Right cardiac atrium (tissue), 5 donors: ENCODE results near the gene RARA. TPM values are rescaled to one million over a fixed set of nuclear protein-coding genes. Genes with fewer than 3 reads are reported as not detected.

ENCODE experiments used
- ATAC-seq, 2 donors: fragments of 200-7000 bp; cut with Tn5 transposase; one replicate each; pipeline versions ENCODE4 v1.8.0 to v1.9.1; 2020; ENCODE audit warnings: moderate library complexity in 2 of 2, mild to moderate bottlenecking in 1 of 2
- DNase-seq, 3 donors: peaks; one replicate each; pipeline ENCODE4 v3.0.0-alpha.2; 2020
- H3K27ac ChIP-seq: one replicate; pipeline ENCODE4 v1.5.1; 2013; ENCODE audit warnings: mild to moderate bottlenecking, low read length, control low read depth, moderate library complexity
- H3K27me3 ChIP-seq: one replicate; pipeline ENCODE4 v1.6.1; 2013; ENCODE audit not compliant: control insufficient read depth, insufficient read depth
- H3K4me1 ChIP-seq: one replicate; pipeline ENCODE4 v1.6.1; 2013; ENCODE audit warnings: low read length; ENCODE audit not compliant: control insufficient read depth, insufficient read depth
- H3K4me3 ChIP-seq: one replicate; pipeline ENCODE4 v1.5.1; 2013; ENCODE audit warnings: low read length, control low read depth
- H3K9me3 ChIP-seq: one replicate; pipeline ENCODE4 v1.6.1; 2013; ENCODE audit warnings: low read length; ENCODE audit not compliant: control insufficient read depth
- WGBS: extraction: QIAGEN DNeasy Blood & Tissue Kit; methylation state at CpG from one replicate; pipeline ENCODE4 v1.1.7; 2013; 5-methylcytosine and 5-hydroxymethylcytosine counted together
- intact Hi-C, 4 donors: fragments of 100-400 bp; cut with DNase I; formaldehyde crosslinking; loops; one replicate each; pipeline versions ENCODE4 v1.11.0 to v1.14.0; 2022 to 2023
- polyA plus RNA-seq: library from polyadenylated mRNA; stranded (reverse); fragments of 200-250 nt; gene quantifications from one replicate; pipeline ENCODE4 v1.2.3, GENCODE V29; 2013
- total RNA-seq, 4 donors: library from RNA; stranded (reverse); fragmentation: NEBNext Ultra II Directional; extraction: Animal tissue kit (Norgen Biotek cat#: 25700); gene quantifications; one replicate each; pipeline ENCODE4 v1.2.1, GENCODE V29; 2021
- donor health status: healthy with polysubstance abuse.
- donor health status: DM: no; HTN: yes; CAD: no.
- donor health status: DM: no; HTN: no; CAD: no.
- donor health status: DM: no; HTN: yes; CAD: no; lungs with severe emphysema.
- donor health status: DM: yes; HTN: yes; CAD: no.

Gene RARA
- total and polyA plus RNA-seq, 5 donors, result 26.2 to 39.0 (median 28.3) TPM

DNA sequence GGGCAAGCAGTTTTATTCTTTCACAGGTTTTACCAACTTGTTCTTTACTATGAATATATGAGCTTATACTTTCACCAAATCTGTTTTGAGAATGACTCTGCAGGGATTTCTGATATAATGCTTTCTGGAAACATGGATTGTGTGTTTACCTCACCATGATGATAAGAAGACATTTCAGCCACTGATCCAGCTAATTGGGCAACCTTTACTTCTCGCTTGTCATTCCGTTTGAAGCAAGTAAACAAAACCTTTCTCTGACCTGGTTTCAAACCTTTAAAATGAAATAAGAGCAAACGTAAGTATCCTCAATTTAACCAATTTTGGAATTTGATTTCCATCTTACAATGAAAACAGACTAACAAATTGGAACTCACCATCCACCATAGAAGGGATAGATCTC is 95.0 kb downstream of the RARA start:
- no peak for DNase-seq
- Histone ChIP-seq H3K9me3 (no peaks in the 10 kb centered on the region), H3K27me3 (no peaks in the 10 kb centered on the region), H3K27ac (no peak overlapping the region), H3K4me3 (no peak overlapping the region), H3K4me1 (no peaks in the 10 kb centered on the region)
- no peak for ATAC-seq
- 85% methylated on average over 3 of the region's 3 CpGs for WGBS
- intact Hi-C loops, result loop anchor here in 1 of 4 donors (10.0 kb wide), 2 partner anchors 99 to 131 kb away; partner anchors contain the start of gene RARA

Other genes starting within 250 kb of the RARA start
- 10 to 100 TPM; 80.6 to 99.5 (median 95.9) TPM for gene THRA, start 246.2 kb upstream of the RARA start, total RNA-seq
- 73.3 TPM for gene THRA, start 246.2 kb upstream of the RARA start, polyA plus RNA-seq
- gene NR1D1, start 208.6 kb upstream of the RARA start, total RNA-seq, result 10 to 100 TPM; 10.2 to 25.1 (median 18.8) TPM
- 12.3 TPM for gene NR1D1, start 208.6 kb upstream of the RARA start, polyA plus RNA-seq
- 10 to 100 TPM; 53.6 to 57.3 (median 55.2) TPM for gene MSL1, start 187.2 kb upstream of the RARA start, total RNA-seq
- gene MSL1, start 187.2 kb upstream of the RARA start, polyA plus RNA-seq, result 44.8 TPM
- gene CASC3, start 168.6 kb upstream of the RARA start, total RNA-seq, result 10 to 100 TPM; 50.2 to 56.7 (median 50.7) TPM
- gene CASC3, start 168.6 kb upstream of the RARA start, polyA plus RNA-seq, result 23.4 TPM
- gene RAPGEFL1, start 131.7 kb upstream of the RARA start, total RNA-seq, result 1 to 10 TPM; 2.7 to 5.6 (median 4.1) TPM
- gene RAPGEFL1, start 131.7 kb upstream of the RARA start, polyA plus RNA-seq, result 3.8 TPM
- gene WIPF2, start 89.9 kb upstream of the RARA start, total RNA-seq, result 10 to 100 TPM; 11.1 to 14.6 (median 13.5) TPM
- 8.2 TPM for gene WIPF2, start 89.9 kb upstream of the RARA start, polyA plus RNA-seq
- 1 to 10 TPM; 1.0 to 1.8 (median 1.3) TPM for gene CDC6, start 21.3 kb upstream of the RARA start, total RNA-seq
- gene CDC6, start 21.3 kb upstream of the RARA start, polyA plus RNA-seq, result 0.36 TPM
- 1 to 10 TPM in 1 of 4 donors, under 1 TPM in 3; 0.74 to 1.4 (median 0.86) TPM for gene GJD3, start 55.6 kb downstream of the RARA start, total RNA-seq
- gene GJD3, start 55.6 kb downstream of the RARA start, polyA plus RNA-seq, result 0.27 TPM
- 1 to 10 TPM in 3 of 4 donors, under 1 TPM in 1; 0.22 to 5.9 (median 3.2) TPM for gene TOP2A, start 108.7 kb downstream of the RARA start, total RNA-seq
- gene TOP2A, start 108.7 kb downstream of the RARA start, polyA plus RNA-seq, result 0.70 TPM
- 100 to 1,000 TPM; 159 to 510 (median 262) TPM for gene IGFBP4, start 134.3 kb downstream of the RARA start, total RNA-seq
- 205 TPM for gene IGFBP4, start 134.3 kb downstream of the RARA start, polyA plus RNA-seq
- under 1 TPM in 1 of 4 donors, not detected in 3; 0.14 TPM for gene TNS4, start 192.4 kb downstream of the RARA start, total RNA-seq
- gene TNS4, start 192.4 kb downstream of the RARA start, polyA plus RNA-seq, result not detected